ENCODE data around the gene GPRC5A.

GPRC5A gene

GRCh38 chr12:12898136-12898717, 6.9 kb downstream of the GPRC5A start:
- TF ChIP-seq REST (IDR thresholded peaks at IDR 0.05; ENCODE audit: insufficient replicate concordance, low read depth) (no peak), SPI1 (IDR thresholded peaks at IDR 0.05; ENCODE audit: borderline replicate concordance, low read depth) (no peak), POLR2AphosphoS5 (IDR thresholded peaks at IDR 0.05; ENCODE audit: low read depth) (no peak), GABPA (IDR thresholded peaks at IDR 0.05; ENCODE audit: low read depth) (no peak), CTCF (IDR thresholded peaks at IDR 0.05; ENCODE audit: insufficient read depth, low read length) (no peak)
- no peak overlapping the region for H3K4me3 ChIP-seq (replicated peaks; ENCODE audit: insufficient read depth, low read length)
- H3K27ac ChIP-seq (replicated peaks), result no peak overlapping the region
- peaks cover 7% of the 10 kb centered on the region for H3K27me3 ChIP-seq (ENCODE audit: insufficient read depth, poor library complexity, severe bottlenecking)
- DNase-seq (ENCODE audit: low read depth in 1 of 2, low spot score in 1 of 2), result no peak

- Histone ChIP-seq H3K4me3 (replicated peaks; ENCODE audit: insufficient read depth, low read length) (no peak overlapping the region), H3K27me3 (ENCODE audit: insufficient read depth, poor library complexity, severe bottlenecking) (peaks cover 7% of the 10 kb centered on the region), H3K27ac (replicated peaks) (no peak overlapping the region)
- DNase-seq (ENCODE audit: low read depth in 1 of 2, low spot score in 1 of 2), result no peak
- no peak for TF ChIP-seq SPI1 (IDR thresholded peaks at IDR 0.05; ENCODE audit: borderline replicate concordance, low read depth)
- TF ChIP-seq CTCF (IDR thresholded peaks at IDR 0.05; ENCODE audit: insufficient read depth, low read length), result no peak
- TF ChIP-seq GABPA (IDR thresholded peaks at IDR 0.05; ENCODE audit: low read depth), result no peak
- TF ChIP-seq REST (IDR thresholded peaks at IDR 0.05; ENCODE audit: insufficient replicate concordance, low read depth), result no peak
- TF ChIP-seq POLR2AphosphoS5 (IDR thresholded peaks at IDR 0.05; ENCODE audit: low read depth), result no peak
Observed at GRCh38 chr12:12898911-12899511, 7.6 kb downstream of the GPRC5A start.

- no peak for TF ChIP-seq REST (IDR thresholded peaks at IDR 0.05; ENCODE audit: insufficient replicate concordance, low read depth)
- TF ChIP-seq SPI1 (IDR thresholded peaks at IDR 0.05; ENCODE audit: borderline replicate concordance, low read depth), result no peak
- TF ChIP-seq POLR2AphosphoS5 (IDR thresholded peaks at IDR 0.05; ENCODE audit: low read depth), result no peak
- Histone ChIP-seq H3K27me3 (ENCODE audit: insufficient read depth, poor library complexity, severe bottlenecking) (peaks cover 7% of the 10 kb centered on the region), H3K4me3 (replicated peaks; ENCODE audit: insufficient read depth, low read length) (no peak overlapping the region), H3K27ac (replicated peaks) (no peak overlapping the region)
- DNase-seq (ENCODE audit: low read depth in 1 of 2, low spot score in 1 of 2), result no peak
Observed at GRCh38 chr12:12899530-12900380, 8.4 kb downstream of the GPRC5A start.

Measured in HL-60 (cell line).